Uterus (tissue), 4 donors: Measurements from ENCODE around the gene TMPRSS12. TPM values are rescaled to one million over a fixed set of nuclear protein-coding genes. Genes with fewer than 3 reads are reported as not detected.
"Not testable (repeated sequence)": the region's sequence is repeated elsewhere in the genome, so short reads cannot be mapped to it uniquely, and the experiment has no call there.

Experiments used
- DNase-seq, 2 donors: peaks; one replicate each; pipeline ENCODE4 v3.0.0-alpha.2; 2019 to 2020
- H3K27ac ChIP-seq, 2 donors: fragments of 200-600 bp; sonication (generic); 1 replicate in 1 of 2; 2 replicates in 1 of 2; pipeline ENCODE4 v1.5.1; 2016 to 2018
- H3K27me3 ChIP-seq, 2 donors: fragments of 200-600 bp; sonication (generic); one replicate each; pipeline ENCODE4 v1.5.1; 2018 to 2019; ENCODE audit warnings: control low read depth in 1 of 2
- H3K36me3 ChIP-seq, 2 donors: fragments of 200-600 bp; sonication (generic); one replicate each; pipeline ENCODE4 v1.5.1; 2019; ENCODE audit warnings: control low read depth in 1 of 2
- H3K4me1 ChIP-seq, 2 donors: fragments of 200-600 bp; sonication (generic); one replicate each; pipeline ENCODE4 v1.5.1; 2018 to 2019; ENCODE audit warnings: control low read depth in 1 of 2
- H3K4me3 ChIP-seq, 2 donors: fragments of 200-600 bp; sonication (generic); 1 replicate in 1 of 2; 2 replicates in 1 of 2; pipeline ENCODE4 v1.5.1; 2018 to 2019; ENCODE audit warnings: mild to moderate bottlenecking in 1 of 2
- H3K9me3 ChIP-seq, 2 donors: fragments of 200-600 bp; sonication (generic); one replicate each; pipeline ENCODE4 v1.5.1; 2019; ENCODE audit warnings: control low read depth in 1 of 2
- CTCF ChIP-seq, 4 experiments: fragments of 200-600 bp in 2 of 4; fragments of 450-650 bp in 2 of 4; sonication (generic) in 2 of 4; IDR thresholded peaks; one replicate each; pipeline ENCODE4 v1.5.1; 2016 to 2019; ENCODE audit warnings: antibody characterized with exemption in 4 of 4, mild to moderate bottlenecking in 2 of 4, moderate library complexity in 1 of 4
- POLR2A ChIP-seq, 2 donors: fragments of 450-650 bp; IDR thresholded peaks; one replicate each; pipeline ENCODE4 v1.6.1; 2016; ENCODE audit warnings: antibody characterized with exemption in 2 of 2, mild to moderate bottlenecking in 1 of 2, moderate library complexity in 1 of 2
- intact Hi-C: fragments of 100-400 bp; cut with DNase I; formaldehyde crosslinking; loops from one replicate; pipeline ENCODE4 v1.15.1; 2023; ENCODE audit warnings: low total_unique reads
- total RNA-seq, 4 donors: library from RNA; depleted of rRNA in 3 of 4; stranded (reverse); fragments of >200 nt in 3 of 4; gene quantifications; one replicate each; pipeline versions ENCODE4 v1.1.0 to v1.2.4, GENCODE V29; 2014 to 2023
- donor health status: DM: yes; HTN: yes; CAD: no.

TMPRSS12 gene
- total RNA-seq, 4 donors from 2014 or later: not detected

DNA sequence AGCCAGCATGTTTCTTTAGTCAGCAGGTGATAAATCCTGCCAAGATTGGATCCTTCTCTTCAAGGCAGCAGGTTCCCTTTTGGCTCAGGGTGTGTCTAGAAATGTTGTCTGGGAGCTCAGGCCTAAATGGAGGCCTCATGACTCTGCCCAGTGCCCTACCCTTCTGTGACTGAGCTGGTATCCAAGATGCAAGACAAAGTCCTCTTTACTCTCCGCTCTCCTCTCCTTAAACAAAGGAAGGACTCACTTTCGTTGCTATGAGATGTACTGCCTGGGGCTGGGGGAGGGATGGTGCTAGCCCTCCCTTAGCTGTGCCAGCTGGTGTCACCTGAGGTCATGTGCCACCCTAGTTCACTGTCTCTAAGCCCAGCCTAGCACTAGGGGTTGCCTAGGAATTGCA is 13.8 kb upstream of the TMPRSS12 start:
- no peak for DNase-seq
- intact Hi-C loops: no loop called here
- no peak overlapping the region for H3K4me3 ChIP-seq
- H3K4me1 ChIP-seq: no peaks in the 10 kb centered on the region
- no peaks in the 10 kb centered on the region for H3K27me3 ChIP-seq
- H3K27ac ChIP-seq: no peak overlapping the region
- H3K36me3 ChIP-seq: no peaks in the 10 kb centered on the region
- TF ChIP-seq POLR2A (IDR thresholded peaks at IDR 0.05) (no peak), CTCF (IDR thresholded peaks at IDR 0.05) (no peak)
- no peaks in the 10 kb centered on the region for H3K9me3 ChIP-seq

- H3K4me3 ChIP-seq, DNase-seq, H3K27ac ChIP-seq, intact Hi-C loops, H3K4me1 ChIP-seq, H3K36me3 ChIP-seq, H3K9me3 ChIP-seq, H3K27me3 ChIP-seq: not testable (repeated sequence)
These were observed 8.9 kb upstream of the TMPRSS12 start for GRCh38 chr12:50833801-50834200.

DNA sequence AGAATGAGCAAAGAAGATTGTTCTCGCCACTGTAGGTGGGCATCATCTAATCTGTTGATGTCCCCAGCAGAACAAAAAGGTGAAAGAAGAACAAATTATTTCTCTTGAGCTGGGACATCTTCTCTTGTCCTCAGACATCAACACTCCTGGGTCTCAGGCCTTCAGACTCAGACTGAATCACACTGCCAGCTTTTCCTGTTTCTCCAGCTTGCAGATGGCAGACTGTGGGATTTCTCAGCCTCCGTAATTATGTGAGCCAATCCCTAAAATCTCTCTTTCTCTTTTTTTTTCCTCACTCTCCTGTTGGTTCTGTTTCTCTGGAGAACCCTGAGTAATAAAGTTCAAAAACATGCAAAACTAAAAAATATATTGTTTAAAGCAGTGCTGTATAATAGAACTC is 3.7 kb upstream of the TMPRSS12 start:
- no peaks in the 10 kb centered on the region for H3K9me3 ChIP-seq
- H3K36me3 ChIP-seq: no peaks in the 10 kb centered on the region
- H3K4me1 ChIP-seq: no peaks in the 10 kb centered on the region
- intact Hi-C loops: no loop called here
- no peak for DNase-seq
- no peaks in the 10 kb centered on the region for H3K27me3 ChIP-seq
- no peak for TF ChIP-seq CTCF (IDR thresholded peaks at IDR 0.05)
- no peak for TF ChIP-seq POLR2A (IDR thresholded peaks at IDR 0.05)
- H3K4me3 ChIP-seq: no peak overlapping the region
- no peak overlapping the region for H3K27ac ChIP-seq

DNA sequence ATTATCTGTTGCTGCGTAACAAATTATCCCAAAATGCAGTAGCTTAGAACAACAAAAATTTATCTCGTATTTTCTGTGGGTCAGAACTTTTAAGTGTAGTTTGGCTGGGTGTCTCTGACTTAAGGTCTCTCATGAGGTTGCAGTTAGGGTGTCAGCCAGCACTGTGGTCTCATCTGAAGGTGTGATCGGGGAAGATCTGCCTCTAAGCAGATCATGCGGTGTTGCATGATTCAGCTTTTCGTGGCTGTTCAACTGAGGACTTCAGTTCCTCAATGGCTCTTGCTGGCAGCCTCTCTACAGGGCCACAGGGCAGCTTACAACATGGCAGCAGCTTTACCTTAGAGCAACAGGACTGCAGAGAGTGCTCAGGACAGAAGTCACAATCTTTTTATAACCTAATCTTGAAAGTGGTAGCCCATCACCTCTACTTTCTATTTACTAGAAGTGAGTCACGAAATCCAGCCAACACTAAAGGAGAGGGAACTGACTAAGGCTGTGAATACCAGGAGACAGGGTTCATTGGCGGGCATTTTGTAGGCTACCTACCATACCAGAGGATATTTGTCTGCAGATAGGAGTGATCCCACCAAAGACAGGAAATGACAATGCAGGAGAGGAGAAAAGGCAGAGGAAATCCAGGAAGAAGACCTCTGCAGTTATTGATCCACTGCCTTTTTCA is 1.8 kb upstream of the TMPRSS12 start:
- TF ChIP-seq POLR2A (IDR thresholded peaks at IDR 0.05) (no peak), CTCF (IDR thresholded peaks at IDR 0.05) (no peak)
- Histone ChIP-seq H3K27ac (no peak overlapping the region), H3K36me3 (no peaks in the 10 kb centered on the region), H3K4me3 (no peak overlapping the region), H3K9me3 (no peaks in the 10 kb centered on the region), H3K27me3 (no peaks in the 10 kb centered on the region), H3K4me1 (no peaks in the 10 kb centered on the region)
- DNase-seq: no peak
- intact Hi-C loops: no loop called here

DNA sequence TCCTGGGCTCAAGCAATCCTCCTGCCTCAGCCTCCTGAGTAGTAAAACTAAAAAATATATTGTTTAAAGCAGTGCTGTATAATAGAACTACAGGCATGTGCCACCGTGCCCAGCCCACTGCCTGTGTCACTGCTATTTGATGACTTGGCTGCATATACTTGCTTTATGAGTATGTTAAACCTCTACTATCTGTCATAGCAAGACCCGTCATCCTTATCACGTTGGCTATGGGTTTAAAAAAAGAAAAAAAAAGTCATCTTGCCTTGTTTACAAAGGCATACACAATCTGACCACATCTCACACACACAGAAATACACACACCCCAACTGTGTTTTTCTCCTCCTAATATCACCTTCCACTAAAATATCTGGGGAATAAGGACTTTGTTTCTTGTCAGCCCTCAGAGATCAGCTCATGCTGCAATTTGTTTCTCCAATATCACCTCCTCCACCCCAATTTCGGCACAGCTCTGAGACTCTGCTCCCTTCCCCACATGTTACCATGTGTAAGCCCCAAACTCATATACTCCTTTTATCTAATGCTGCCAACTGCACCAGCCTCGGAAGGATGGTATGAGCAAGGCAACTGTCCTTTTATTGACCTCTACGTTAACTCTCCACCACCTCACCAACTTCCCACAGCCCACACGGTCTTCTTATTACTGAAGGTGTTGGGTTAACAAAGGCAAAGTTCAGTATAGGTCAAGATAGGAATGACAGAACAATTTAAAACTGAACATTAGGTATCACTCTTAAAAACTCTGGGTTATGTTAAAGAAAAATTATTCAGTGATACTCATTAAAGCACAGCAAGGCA is 802 bp upstream of the TMPRSS12 start:
- Histone ChIP-seq H3K36me3 (no peaks in the 10 kb centered on the region), H3K4me1 (no peaks in the 10 kb centered on the region), H3K9me3 (no peaks in the 10 kb centered on the region), H3K27ac (no peak overlapping the region), H3K4me3 (no peak overlapping the region), H3K27me3 (no peaks in the 10 kb centered on the region)
- DNase-seq: no peak
- TF ChIP-seq CTCF (IDR thresholded peaks at IDR 0.05): no peak
- no peak for TF ChIP-seq POLR2A (IDR thresholded peaks at IDR 0.05)
- intact Hi-C loops: no loop called here
